Small intestine (tissue), 7 donors: Measurements from ENCODE around the gene ARFGEF3. TPM values are rescaled to one million over a fixed set of nuclear protein-coding genes. Genes with fewer than 3 reads are reported as not detected.

Experiments
- DNase-seq, 2 donors: peaks; one replicate each; pipeline versions ENCODE4 v3.0.0 to v3.0.0-alpha.2; 2013
- FAIRE-seq: peaks from 2 replicates; lab custom pipeline; 2012; peaks lifted over from hg19 to GRCh38; lab: Jason Lieb, UNC
- H3K27ac ChIP-seq, 3 donors: one replicate each; pipeline ENCODE4 v1.5.1; 2013; ENCODE audit warnings: low read length in 2 of 3, mild to moderate bottlenecking in 2 of 3, control low read depth in 1 of 3, inconsistent platforms in 1 of 3, low read depth in 1 of 3, moderate library complexity in 1 of 3
- H3K27me3 ChIP-seq, 3 donors: one replicate each; pipeline ENCODE4 v1.6.1; 2013; ENCODE audit warnings: low read length in 3 of 3, inconsistent platforms in 1 of 3; ENCODE audit not compliant: control insufficient read depth in 3 of 3, insufficient read depth in 3 of 3
- H3K36me3 ChIP-seq, 3 donors: one replicate each; pipeline ENCODE4 v1.6.1; 2013; ENCODE audit warnings: low read length in 3 of 3, inconsistent platforms in 1 of 3, low read depth in 1 of 3, mild to moderate bottlenecking in 1 of 3, moderate library complexity in 1 of 3; ENCODE audit not compliant: control insufficient read depth in 3 of 3, insufficient read depth in 2 of 3
- H3K4me1 ChIP-seq, 3 donors: one replicate each; pipeline ENCODE4 v1.6.1; 2013; ENCODE audit warnings: low read length in 2 of 3, inconsistent platforms in 1 of 3, low read depth in 1 of 3, mild to moderate bottlenecking in 1 of 3, moderate library complexity in 1 of 3; ENCODE audit not compliant: control insufficient read depth in 3 of 3, insufficient read depth in 2 of 3
- H3K4me3 ChIP-seq, 3 donors: one replicate each; pipeline ENCODE4 v1.5.1; 2013; ENCODE audit warnings: low read length in 3 of 3, control low read depth in 1 of 3, inconsistent platforms in 1 of 3, low read depth in 1 of 3, mild to moderate bottlenecking in 1 of 3, moderate library complexity in 1 of 3
- H3K9me3 ChIP-seq, 2 donors: one replicate each; pipeline ENCODE4 v1.6.1; 2013; ENCODE audit warnings: low read depth in 1 of 2, low read length in 1 of 2; ENCODE audit not compliant: control insufficient read depth in 2 of 2, insufficient read depth in 1 of 2
- WGBS, 3 donors: extraction: QIAGEN DNeasy Blood & Tissue Kit; methylation state at CpG; one replicate each; pipeline ENCODE4 v1.1.7; 2013; 5-methylcytosine and 5-hydroxymethylcytosine counted together
- polyA plus RNA-seq, 4 donors: library from polyadenylated mRNA; stranded (reverse) in 3 of 4; unstranded in 1 of 4; fragments of 200-250 nt in 3 of 4; fragments of 120-200 nt in 1 of 4; gene quantifications; one replicate each; pipeline versions ENCODE4 v1.2.1 to v1.2.3, GENCODE V29; 2013
- donor health status: healthy with polysubstance abuse.
- donor health status: control.
- donor health status: control.
- donor health status: Bipolar disorder and iron deficiency.
- donor health status: healthy.

ARFGEF3 gene
- polyA plus RNA-seq, 4 donors = 0.27 to 6.2 (median 2.9) TPM

DNA sequence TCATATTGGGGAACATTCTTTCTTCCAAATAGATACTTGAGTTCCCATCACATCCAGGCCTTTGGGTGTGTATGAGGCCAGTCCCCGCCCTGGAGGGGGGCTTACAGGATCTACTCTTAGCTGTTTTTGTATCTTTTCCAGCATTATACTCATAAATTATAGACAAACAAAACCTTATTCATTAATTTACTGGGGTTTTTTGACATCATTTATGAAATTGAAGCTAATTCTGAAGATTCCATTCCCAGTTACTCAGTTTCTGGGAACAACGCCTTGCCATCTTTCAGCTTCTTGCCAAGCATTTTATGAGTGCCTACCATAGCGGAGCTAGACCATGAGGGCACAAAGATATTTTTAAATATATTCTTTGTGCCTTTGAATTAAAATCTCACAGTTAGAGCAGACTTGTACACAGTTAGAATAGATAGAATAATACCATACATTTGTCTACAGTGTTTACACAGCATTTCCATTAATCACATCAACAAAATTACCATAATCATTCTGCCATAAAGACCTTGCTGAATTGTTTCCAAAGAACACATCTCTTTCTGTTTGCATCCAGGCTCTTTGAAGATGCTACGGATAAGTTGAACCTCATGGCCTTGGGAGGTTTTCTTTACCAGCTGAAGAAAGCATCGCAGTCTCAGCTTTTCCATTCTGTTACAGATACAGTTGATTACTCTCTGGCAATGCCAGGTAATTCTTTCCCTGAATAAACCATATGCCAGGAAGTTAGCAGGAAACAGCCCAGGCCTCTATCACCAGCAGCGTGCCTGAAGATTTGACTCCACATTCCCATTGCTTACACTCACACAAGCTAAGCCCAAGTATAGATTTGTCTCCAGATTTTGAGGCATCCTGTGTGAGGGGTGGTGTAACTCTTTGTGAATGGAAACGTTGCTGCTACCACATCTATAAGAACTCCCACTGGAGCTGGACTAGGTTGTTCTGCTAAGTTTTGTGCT is 132.0 kb downstream of the ARFGEF3 start:
- no peaks in the 10 kb centered on the region for H3K4me1 ChIP-seq
- WGBS, 3 donors = 83 to 91% (median 85%) methylated on average over 7 of the region's 7 CpGs
- no peaks in the 10 kb centered on the region for H3K9me3 ChIP-seq
- DNase-seq (no peak), FAIRE-seq (no peak)
- no peaks in the 10 kb centered on the region for H3K36me3 ChIP-seq
- no peak overlapping the region for H3K4me3 ChIP-seq
- no peak overlapping the region for H3K27ac ChIP-seq
- H3K27me3 ChIP-seq = no peaks in the 10 kb centered on the region

GRCh38 chr6:138296381-138296780 is 134.6 kb downstream of the ARFGEF3 start:
- no peaks in the 10 kb centered on the region for H3K27me3 ChIP-seq
- no peaks in the 10 kb centered on the region for H3K4me1 ChIP-seq
- no peaks in the 10 kb centered on the region for H3K36me3 ChIP-seq
- no peak for DNase-seq
- no peak for FAIRE-seq
- H3K27ac ChIP-seq = no peak overlapping the region
- H3K9me3 ChIP-seq = no peaks in the 10 kb centered on the region
- no peak overlapping the region for H3K4me3 ChIP-seq
- WGBS, 3 donors = 91 to 94% (median 92%) methylated on average over 9 of the region's 9 CpGs

DNA sequence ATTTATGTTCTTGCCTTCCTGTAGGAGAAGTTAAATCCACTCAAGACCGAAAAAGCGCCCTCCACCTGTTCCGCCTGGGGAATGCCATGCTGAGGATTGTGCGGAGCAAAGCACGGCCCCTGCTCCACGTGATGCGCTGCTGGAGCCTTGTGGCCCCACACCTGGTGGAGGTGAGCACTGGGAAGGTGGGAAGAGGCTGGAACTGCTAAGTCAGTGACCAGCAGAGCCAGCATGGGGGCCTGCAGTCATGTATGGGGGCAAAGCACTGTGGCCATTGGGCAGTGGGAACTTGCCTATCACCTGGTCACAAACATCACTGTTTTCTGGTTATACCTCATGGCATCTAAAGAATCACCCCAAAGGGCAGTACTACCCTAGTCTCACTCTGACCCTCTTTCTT is 135.0 kb downstream of the ARFGEF3 start:
- no peak overlapping the region for H3K4me3 ChIP-seq
- H3K4me1 ChIP-seq = no peaks in the 10 kb centered on the region
- H3K9me3 ChIP-seq = no peaks in the 10 kb centered on the region
- no peak for DNase-seq
- no peaks in the 10 kb centered on the region for H3K27me3 ChIP-seq
- peaks cover 0 to 2% (median 0%) of the 10 kb centered on the region in 3 donors for H3K36me3 ChIP-seq
- H3K27ac ChIP-seq = no peak overlapping the region
- WGBS, 3 donors = 94 to 96% (median 95%) methylated on average over 7 of the region's 7 CpGs
- FAIRE-seq = no peak

- no peaks in the 10 kb centered on the region for H3K9me3 ChIP-seq
- H3K36me3 ChIP-seq = peaks cover 0 to 2% (median 0%) of the 10 kb centered on the region in 3 donors
- H3K4me1 ChIP-seq = no peaks in the 10 kb centered on the region
- H3K4me3 ChIP-seq = no peak overlapping the region
- H3K27ac ChIP-seq = no peak overlapping the region
- WGBS, 3 donors = 40 to 95% (median 76%) methylated on average over 1 of the region's 1 CpG
- DNase-seq (no peak), FAIRE-seq (no peak)
- H3K27me3 ChIP-seq = no peaks in the 10 kb centered on the region
Observed at GRCh38 chr6:138297761-138298298, 136.1 kb downstream of the ARFGEF3 start.

GRCh38 chr6:138300469-138300868 is 138.7 kb downstream of the ARFGEF3 start:
- 88 to 92% (median 89%) methylated on average over 4 of the region's 4 CpGs for WGBS, 3 donors
- no peaks in the 10 kb centered on the region for H3K9me3 ChIP-seq
- no peaks in the 10 kb centered on the region for H3K27me3 ChIP-seq
- no peak for DNase-seq
- H3K4me3 ChIP-seq = no peak overlapping the region
- H3K36me3 ChIP-seq = peaks cover 0 to 2% (median 0%) of the 10 kb centered on the region in 3 donors
- no peak for FAIRE-seq
- no peak overlapping the region for H3K27ac ChIP-seq
- no peaks in the 10 kb centered on the region for H3K4me1 ChIP-seq

- no peaks in the 10 kb centered on the region for H3K27me3 ChIP-seq
- FAIRE-seq (no peak), DNase-seq (no peak)
- H3K27ac ChIP-seq = no peak overlapping the region
- H3K4me3 ChIP-seq = no peak overlapping the region
- peaks cover 0 to 2% (median 0%) of the 10 kb centered on the region in 3 donors for H3K36me3 ChIP-seq
- no peaks in the 10 kb centered on the region for H3K9me3 ChIP-seq
- 91 to 93% (median 92%) methylated on average over 2 of the region's 2 CpGs for WGBS, 3 donors
- no peaks in the 10 kb centered on the region for H3K4me1 ChIP-seq
Observed at GRCh38 chr6:138302554-138302953, 140.8 kb downstream of the ARFGEF3 start.

DNA sequence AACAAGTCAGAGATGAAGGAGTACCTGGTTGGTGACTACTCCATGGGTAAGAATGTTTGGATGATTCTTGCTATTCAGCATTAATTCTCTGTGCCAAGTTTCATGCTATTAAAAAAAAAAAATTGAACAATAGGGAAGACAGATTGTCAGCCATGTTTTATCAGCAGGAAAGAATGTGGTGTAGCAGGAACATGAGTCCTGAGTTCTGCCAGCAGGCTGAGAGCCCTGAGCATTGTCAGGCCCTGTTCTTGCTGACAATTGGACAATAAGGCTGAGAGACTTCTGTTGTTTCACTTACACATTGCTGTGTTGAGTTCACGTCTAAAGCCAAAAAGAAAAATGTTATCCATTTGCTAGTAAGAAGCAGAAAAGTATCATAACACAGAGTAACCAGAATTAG is 145.6 kb downstream of the ARFGEF3 start:
- WGBS, 3 donors = 51 to 89% (median 77%) methylated on average over 1 of the region's 1 CpG
- FAIRE-seq = no peak
- H3K27me3 ChIP-seq = no peaks in the 10 kb centered on the region

GRCh38 chr6:138307816-138308730 is 146.3 kb downstream of the ARFGEF3 start:
- peaks cover 0 to 6% (median 0%) of the 10 kb centered on the region in 3 donors for H3K36me3 ChIP-seq
- WGBS, 3 donors = 39 to 55% (median 45%) methylated on average over 11 of the region's 11 CpGs
- DNase-seq (peak; percentile 40 to 59), FAIRE-seq (no peak)
- no peak overlapping the region for H3K4me3 ChIP-seq
- H3K4me1 ChIP-seq = peaks cover 0 to 4% (median 0%) of the 10 kb centered on the region in 3 donors
- no peaks in the 10 kb centered on the region for H3K27me3 ChIP-seq
- H3K9me3 ChIP-seq = no peaks in the 10 kb centered on the region
- no peak overlapping the region for H3K27ac ChIP-seq

More for the DNA sequence above, 145.6 kb downstream of the ARFGEF3 start:
- DNase-seq = no peak
- Histone ChIP-seq H3K4me3 (no peak overlapping the region), H3K36me3 (peaks cover 0 to 6% (median 0%) of the 10 kb centered on the region in 3 donors), H3K9me3 (no peaks in the 10 kb centered on the region), H3K27ac (no peak overlapping the region), H3K4me1 (peaks cover 0 to 4% (median 0%) of the 10 kb centered on the region in 3 donors)
